ENCODE measurements around the gene BID. TPM values are rescaled to one million over a fixed set of nuclear protein-coding genes. Genes with fewer than 3 reads are reported as not detected.

Gene BID
- total and polyA plus RNA-seq, 10 of the 15 experiments (the other 5 are each of a cell fraction or from before 2014, with no cell fraction given) = 7.9 to 241 (median 136) TPM

DNA sequence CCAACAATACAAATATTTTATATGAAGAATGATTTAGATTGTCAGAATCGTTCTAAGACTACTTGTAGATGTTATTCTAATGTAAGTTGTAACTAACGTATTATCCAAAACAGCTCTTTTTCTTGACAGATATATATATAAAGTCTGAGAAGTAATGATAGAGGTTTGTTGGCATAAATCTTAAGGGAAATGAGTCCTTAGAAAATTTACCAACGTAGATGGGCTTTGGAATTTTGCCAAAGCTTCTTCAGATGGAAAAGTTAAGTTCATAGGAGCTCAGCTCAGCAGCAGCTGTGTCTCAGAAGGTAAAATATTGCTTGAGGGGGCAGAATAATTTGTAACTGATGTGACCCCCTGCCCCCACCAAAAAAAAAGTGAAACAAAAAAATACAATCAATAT lies 66.7 kb downstream of the BID start:
- ChIA-PET RAD21 (ENCODE audit: unreplicated experiment) (interaction anchor here (0.7 to 2.2 kb wide), 6 partner anchors 69 to 372 kb away, joined by 3 to 9 read pairs (median 4); partner anchors contain the start of gene BCL2L13), SMC1A (ENCODE audit: uncharacterized antibody, unreplicated experiment) (interaction anchor here (1.0 to 2.2 kb wide), 6 partner anchors 11 to 80 kb away, joined by 3 to 5 read pairs (median 3); no protein-coding TSS in a partner anchor), POLR2A (interaction anchor here (0.6 kb wide), 1 partner anchor 453 kb away, joined by 3 read pairs; no protein-coding TSS in a partner anchor), CTCF (interaction anchor here (1.4 to 2.5 kb wide), 4 partner anchors 19 to 369 kb away, joined by 5 to 13 read pairs (median 6); no protein-coding TSS in a partner anchor)
- no peak for DNase-seq (ENCODE audit: low read depth, low spot score)
- Histone ChIP-seq H4K20me1 (ENCODE audit: control insufficient read depth, insufficient read depth) (no peaks in the 10 kb centered on the region), H3K36me3 (ENCODE audit: control insufficient read depth in 2 of 2, insufficient read depth in 2 of 2, low read length in 1 of 2) (no peaks in the 10 kb centered on the region), H3K9ac (ENCODE audit: control insufficient read depth, insufficient read depth, low read length) (no peak overlapping the region; the same call in 1 of the 2 replicates), H3K4me3 (peak overlapping the region; percentile 35; the same call in 1 of the 2 replicates), H3K9me3 (replicated peaks; ENCODE audit: control insufficient read depth, insufficient read depth, low read length) (no peaks in the 10 kb centered on the region; the same call in 2 of the 3 replicates), H2AFZ (ENCODE audit: control insufficient read depth, low read depth, low read length) (no peak overlapping the region), H3K4me1 (ENCODE audit: control insufficient read depth, insufficient read depth, low read length) (peaks cover 12% of the 10 kb centered on the region), H3K79me2 (ENCODE audit: control insufficient read depth, insufficient read depth, low read length) (peaks cover 5% of the 10 kb centered on the region), H3K4me2 (ENCODE audit: control insufficient read depth, insufficient read depth) (no peak overlapping the region), H3K27me3 (replicated peaks in 1 of 2; ENCODE audit: control insufficient read depth in 2 of 2, insufficient read depth in 2 of 2, low read length in 1 of 2) (no peaks in the 10 kb centered on the region), H3K27ac (ENCODE audit: control insufficient read depth, insufficient read depth) (no peak overlapping the region)
- no peak for ATAC-seq
- WGBS (ENCODE audit: insufficient coverage, insufficient replicate concordance, low lambda C conversion rate, missing lambda C conversion rate) = 99% methylated on average over 3 of the region's 3 CpGs
- in situ Hi-C loops (cut with MboI) (no loop called here), intact Hi-C loops (cut with micrococcal nuclease; ENCODE audit: unreplicated experiment) (loop anchor here (10.0 kb wide), 1 partner anchor 73 kb away; the partner anchor contains the start of gene BCL2L13)
- peak; percentile 80 for FAIRE-seq
- no TSS peak for BruUV-seq (replicated peaks)
- TF ChIP-seq NFYA (IDR thresholded peaks at IDR 0.05; ENCODE audit: borderline replicate concordance, low read depth, low read length) (no peak), SREBF2 (IDR thresholded peaks at IDR 0.05; ENCODE audit: low read length) (no peak), MXI1 (IDR thresholded peaks at IDR 0.05; ENCODE audit: low read depth, low read length) (no peak), CBX5 (IDR thresholded peaks at IDR 0.05; ENCODE audit: low read depth) (no peak), YY1 (IDR thresholded peaks at IDR 0.05; ENCODE audit: low read depth, low read length) (no peak), WRNIP1 (IDR thresholded peaks at IDR 0.05; ENCODE audit: borderline replicate concordance, low read depth, low read length) (no peak), FOXK2 (IDR thresholded peaks at IDR 0.05) (no peak), BMI1 (IDR thresholded peaks at IDR 0.05; ENCODE audit: borderline replicate concordance) (no peak), ETV6 (conservative IDR thresholded peaks at IDR 0.05 in 1 of 2, IDR thresholded peaks at IDR 0.05 in 1 of 2; ENCODE audit: borderline replicate concordance in 1 of 2, low read depth in 1 of 2) (no peak), PAX5 (IDR thresholded peaks at IDR 0.05; ENCODE audit: borderline replicate concordance, low read depth, low read length) (no peak), MYB (IDR thresholded peaks at IDR 0.05; ENCODE audit: borderline replicate concordance, low read depth, low read length) (no peak), MLLT1 (IDR thresholded peaks at IDR 0.05) (no peak), PRDM15 (CRISPR knock-in tag; IDR thresholded peaks at IDR 0.05) (no peak), BCL11A (IDR thresholded peaks at IDR 0.05; ENCODE audit: low read depth, low read length) (no peak)
- TF ChIP-seq, protein P1, sequence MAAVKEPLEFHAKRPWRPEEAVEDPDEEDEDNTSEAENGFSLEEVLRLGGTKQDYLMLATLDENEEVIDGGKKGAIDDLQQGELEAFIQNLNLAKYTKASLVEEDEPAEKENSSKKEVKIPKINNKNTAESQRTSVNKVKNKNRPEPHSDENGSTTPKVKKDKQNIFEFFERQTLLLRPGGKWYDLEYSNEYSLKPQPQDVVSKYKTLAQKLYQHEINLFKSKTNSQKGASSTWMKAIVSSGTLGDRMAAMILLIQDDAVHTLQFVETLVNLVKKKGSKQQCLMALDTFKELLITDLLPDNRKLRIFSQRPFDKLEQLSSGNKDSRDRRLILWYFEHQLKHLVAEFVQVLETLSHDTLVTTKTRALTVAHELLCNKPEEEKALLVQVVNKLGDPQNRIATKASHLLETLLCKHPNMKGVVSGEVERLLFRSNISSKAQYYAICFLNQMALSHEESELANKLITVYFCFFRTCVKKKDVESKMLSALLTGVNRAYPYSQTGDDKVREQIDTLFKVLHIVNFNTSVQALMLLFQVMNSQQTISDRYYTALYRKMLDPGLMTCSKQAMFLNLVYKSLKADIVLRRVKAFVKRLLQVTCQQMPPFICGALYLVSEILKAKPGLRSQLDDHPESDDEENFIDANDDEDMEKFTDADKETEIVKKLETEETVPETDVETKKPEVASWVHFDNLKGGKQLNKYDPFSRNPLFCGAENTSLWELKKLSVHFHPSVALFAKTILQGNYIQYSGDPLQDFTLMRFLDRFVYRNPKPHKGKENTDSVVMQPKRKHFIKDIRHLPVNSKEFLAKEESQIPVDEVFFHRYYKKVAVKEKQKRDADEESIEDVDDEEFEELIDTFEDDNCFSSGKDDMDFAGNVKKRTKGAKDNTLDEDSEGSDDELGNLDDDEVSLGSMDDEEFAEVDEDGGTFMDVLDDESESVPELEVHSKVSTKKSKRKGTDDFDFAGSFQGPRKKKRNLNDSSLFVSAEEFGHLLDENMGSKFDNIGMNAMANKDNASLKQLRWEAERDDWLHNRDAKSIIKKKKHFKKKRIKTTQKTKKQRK (IDR thresholded peaks at IDR 0.05; ENCODE audit: low read depth, low read length) = no peak

All from GM12878 (cell line).